Measurements from ENCODE around the gene ABL1.

GRCh38 chr9:130897848-130898551, 62.9 kb downstream of the ABL1 start:
- TF ChIP-seq, protein P1, sequence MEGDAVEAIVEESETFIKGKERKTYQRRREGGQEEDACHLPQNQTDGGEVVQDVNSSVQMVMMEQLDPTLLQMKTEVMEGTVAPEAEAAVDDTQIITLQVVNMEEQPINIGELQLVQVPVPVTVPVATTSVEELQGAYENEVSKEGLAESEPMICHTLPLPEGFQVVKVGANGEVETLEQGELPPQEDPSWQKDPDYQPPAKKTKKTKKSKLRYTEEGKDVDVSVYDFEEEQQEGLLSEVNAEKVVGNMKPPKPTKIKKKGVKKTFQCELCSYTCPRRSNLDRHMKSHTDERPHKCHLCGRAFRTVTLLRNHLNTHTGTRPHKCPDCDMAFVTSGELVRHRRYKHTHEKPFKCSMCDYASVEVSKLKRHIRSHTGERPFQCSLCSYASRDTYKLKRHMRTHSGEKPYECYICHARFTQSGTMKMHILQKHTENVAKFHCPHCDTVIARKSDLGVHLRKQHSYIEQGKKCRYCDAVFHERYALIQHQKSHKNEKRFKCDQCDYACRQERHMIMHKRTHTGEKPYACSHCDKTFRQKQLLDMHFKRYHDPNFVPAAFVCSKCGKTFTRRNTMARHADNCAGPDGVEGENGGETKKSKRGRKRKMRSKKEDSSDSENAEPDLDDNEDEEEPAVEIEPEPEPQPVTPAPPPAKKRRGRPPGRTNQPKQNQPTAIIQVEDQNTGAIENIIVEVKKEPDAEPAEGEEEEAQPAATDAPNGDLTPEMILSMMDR (IDR thresholded peaks at IDR 0.05), result no peak
- no peak for TF ChIP-seq POLR2A (IDR thresholded peaks at IDR 0.05)

All from esophagus squamous epithelium (tissue), 4 donors.